GM21360 (cell line): ENCODE data around the gene MEGF6.

Experiments
- ATAC-seq: cut with Tn5 transposase; IDR thresholded peaks from one replicate; pipeline ENCODE4 v1.9.1; 2021; ENCODE audit warnings: mild to moderate bottlenecking, moderate library complexity; ENCODE audit not compliant: unreplicated experiment

MEGF6 gene

DNA sequence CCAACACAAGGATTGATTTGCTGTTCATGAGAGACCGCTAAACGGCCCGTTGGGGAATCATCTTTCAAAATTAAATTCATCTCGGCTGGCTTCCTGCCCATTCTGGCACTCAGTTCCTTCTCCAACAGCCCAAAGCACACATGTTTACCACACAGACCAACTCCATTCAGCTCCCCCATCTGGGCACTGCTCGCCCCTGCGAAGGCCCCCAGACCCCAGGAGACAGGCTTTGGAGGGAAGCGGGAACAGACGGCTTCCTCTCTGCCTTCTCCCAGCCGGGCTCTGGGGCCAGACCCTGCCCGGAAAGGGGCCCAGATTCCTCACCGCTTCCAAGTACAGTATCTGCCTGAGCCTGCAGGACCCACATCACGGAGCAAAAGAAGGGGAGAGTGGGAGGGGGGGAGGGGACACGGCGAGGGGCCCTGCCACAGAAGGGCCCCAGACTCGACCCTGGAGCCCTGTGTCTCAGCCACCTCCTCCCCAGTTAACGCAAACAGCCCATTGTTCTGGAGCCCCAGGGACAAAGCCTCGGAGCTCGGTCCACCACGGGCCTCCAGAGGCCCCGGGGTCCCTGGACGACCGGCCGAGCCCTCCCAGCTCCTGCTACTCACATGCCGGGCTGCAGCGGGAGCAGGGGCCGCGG lies 660 bp downstream of the MEGF6 start:
- ATAC-seq = no peak

DNA sequence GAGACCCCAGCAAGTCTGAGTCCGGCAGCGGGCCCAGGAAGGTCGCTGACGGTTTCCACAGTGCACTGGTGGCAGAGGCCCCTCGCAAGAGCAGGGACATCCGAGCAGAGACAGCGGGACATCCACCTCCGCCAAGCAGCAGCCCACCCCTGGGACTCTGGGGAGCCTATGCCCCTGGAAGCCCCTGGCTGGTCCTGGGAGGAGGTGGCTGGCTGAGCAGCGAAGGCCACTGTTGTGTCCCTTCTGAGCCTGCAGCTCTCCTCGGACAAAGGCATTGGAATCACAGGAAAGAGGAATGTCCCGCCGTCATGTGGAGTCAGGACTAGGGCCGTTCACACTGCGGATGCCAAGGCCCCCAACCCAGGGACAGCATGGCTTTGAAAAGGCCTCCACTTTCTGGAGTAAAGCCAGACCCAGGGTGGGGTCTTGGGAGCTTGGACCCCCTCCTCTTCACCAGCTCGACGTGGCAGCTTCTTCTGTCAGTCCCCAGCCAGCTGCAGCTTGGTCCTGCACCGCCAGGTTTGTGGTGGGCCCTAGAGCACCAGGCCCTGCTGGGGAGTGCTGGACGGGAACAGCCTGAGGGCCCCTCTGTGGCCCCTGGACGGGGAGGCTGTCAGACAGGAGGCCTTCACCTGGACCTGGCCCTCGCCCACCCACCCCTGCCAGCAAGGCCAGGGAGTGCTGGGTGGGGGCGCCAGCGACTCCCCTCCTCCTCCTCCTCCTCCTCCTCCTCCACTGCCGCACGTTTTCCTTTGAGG lies 1.4 kb downstream of the MEGF6 start:
- ATAC-seq = no peak

DNA sequence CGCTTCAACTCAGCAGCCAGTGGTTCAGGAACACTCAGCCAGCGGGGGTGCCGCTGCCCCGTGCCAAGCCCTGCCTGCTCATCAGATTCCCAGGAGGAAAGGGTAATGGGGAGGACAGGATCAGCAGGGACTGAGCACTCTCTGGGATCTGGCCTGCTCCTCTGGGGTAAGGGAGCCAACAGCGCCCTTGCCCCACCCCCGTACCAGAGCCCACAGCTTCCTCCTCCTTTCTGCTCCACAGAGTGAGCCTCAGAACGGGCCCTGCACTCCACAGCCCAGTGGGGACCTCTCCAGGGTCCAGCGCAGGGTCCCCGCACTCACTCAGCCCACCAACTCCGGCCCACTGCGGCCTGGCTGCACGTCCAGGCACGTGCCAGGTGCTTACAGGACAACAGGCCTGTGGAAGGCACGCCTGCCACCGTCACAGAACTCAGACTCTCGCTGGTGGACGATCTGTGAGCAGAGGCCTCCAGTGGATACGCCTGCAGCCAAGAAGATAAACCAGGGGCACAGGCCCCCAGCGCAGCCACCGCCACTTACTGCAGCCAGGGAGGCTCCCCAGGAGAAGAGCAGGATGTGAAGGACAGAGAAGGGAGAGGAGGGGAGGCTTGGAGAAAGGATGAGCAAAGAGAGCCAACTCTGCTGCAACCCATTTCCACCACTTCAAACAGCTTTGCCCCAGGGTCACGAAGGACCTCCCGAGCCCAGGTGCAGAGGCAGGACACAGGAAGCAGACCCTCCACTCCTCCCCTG lies 2.1 kb downstream of the MEGF6 start:
- no peak for ATAC-seq

DNA sequence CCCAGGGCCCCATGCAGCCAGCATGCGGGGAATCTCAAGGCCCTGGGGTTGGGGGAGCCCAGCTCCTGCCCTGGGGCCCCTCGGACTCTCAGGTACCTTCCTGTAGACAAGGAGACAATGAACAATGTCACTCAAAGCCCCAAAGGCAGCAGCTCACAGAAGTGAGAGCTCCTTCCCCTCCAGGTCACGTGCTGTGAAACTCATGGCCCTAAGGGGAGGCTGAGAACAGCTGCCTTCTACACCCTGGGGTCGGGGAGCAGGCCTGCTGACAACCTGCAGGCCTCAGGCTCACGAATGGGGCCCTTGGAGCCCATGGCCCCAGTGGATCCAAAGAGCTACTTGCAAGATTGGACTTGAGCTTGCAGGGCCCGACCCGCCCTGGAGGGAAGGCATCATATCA lies 3.2 kb downstream of the MEGF6 start:
- no peak for ATAC-seq

DNA sequence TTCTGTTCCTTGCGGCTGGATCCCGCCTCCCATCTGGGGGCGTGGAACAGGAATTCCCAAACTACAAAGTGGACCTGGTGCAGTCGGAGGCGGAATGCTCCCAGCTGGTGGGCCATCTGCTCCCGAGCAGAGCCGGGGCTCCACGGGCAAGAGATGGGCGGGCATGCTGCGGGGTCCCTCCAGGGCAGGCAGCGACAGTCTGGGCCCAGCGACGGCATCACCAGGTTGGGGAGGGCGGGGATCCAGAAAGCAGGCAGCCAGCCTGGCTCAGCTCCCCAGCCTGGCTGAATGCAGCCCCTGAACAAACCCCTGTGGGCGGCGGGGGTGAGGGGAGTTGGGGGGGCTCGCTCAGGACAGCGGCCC lies 3.6 kb downstream of the MEGF6 start:
- ATAC-seq = no peak

DNA sequence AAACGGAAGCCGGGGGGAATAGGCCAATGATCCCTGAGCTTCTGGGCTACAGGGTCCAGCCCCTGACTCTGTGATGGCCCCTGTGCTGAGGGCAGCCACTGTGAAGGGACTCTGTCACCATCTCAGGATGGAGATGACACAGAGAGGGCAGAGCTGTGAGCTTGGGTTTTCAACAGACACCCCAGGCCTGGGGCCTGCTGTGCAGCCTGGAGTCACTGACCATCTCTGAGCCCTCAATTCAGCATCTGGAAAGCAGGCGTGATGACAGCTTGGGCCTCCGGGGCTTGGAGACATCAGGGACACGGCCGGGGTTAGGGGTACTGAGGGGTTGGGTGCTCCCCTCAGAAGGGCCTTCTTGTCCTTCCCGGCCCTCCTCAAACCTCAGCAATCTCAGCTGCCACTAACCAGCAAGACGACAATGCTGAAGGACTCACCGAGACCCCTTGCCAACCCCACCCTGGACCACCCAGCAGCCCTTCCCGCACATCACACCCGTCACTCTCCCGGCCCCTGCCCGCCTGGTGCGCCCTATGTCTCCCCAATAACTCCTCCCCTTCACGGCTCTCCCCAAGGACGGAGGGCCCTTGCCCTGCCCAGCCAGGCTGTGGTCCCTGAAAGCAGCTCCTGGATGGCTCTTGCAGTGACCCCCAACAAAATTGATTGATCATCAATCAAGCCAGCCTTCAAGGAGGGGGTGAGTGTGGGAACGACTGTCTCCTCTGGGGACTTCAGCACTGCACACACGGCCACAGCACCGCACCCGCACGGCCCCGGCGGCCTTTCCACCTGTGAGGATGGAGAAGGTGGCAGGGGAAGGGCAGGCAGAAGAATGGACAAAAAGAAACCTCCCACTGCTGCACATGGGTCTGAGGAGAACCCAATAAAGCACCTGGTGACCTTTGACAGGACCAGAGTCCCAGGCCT lies 4.3 kb downstream of the MEGF6 start:
- no peak for ATAC-seq

DNA sequence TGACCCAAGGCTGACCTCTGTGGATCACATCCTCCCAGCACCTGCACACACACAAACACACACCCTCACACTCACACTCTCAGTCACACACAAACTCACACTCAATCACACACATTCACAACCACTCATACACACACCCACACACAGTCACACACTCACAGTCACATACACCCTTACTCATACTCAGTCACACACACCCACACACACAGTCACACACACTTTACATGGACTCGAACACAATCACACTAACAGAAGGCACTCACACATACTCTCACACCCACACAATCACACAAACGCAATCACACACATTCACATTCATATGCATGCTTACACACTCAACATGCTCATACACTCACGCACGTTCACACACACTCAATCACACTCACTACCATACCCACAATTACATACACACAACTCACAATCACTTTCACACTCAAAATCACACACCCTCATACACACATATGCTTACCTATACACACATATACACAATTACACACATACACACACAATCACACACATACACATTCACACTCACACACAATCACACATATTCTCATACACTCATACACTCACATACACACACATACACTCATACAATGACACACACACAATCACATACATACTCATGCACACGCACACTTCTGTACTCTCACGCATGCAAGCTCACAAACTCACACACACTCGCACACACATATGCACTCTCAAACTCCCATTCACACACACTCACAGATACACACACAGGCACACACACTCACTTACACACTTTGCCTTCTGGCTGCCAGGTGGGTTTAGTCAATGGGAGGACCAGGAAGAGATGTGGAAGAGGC lies 6.1 kb downstream of the MEGF6 start:
- ATAC-seq = no peak

DNA sequence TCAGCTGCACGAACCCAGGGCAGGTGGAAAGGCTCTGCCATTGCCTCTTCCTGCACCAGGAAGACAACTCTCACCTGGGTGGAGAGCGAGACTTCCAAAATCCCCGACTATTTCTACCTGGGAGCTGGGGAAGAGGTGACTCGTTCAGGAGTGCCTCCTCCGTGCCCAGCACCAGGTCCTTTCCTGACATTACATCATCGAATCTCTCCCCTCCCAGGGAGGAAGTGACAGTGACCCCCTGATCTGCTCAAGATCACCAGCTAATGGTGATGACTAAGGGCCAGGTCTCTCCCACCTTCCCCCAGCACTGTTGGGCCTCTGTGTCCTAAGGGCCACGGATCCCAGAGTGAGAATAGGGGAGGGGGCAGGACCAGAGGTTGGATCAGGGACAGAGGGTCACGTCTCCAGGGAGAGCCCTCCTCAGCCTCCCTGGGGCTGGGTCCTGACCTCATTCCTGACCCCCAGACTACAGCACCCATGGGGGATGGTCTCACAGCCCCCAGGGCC lies 6.8 kb downstream of the MEGF6 start:
- no peak for ATAC-seq

DNA sequence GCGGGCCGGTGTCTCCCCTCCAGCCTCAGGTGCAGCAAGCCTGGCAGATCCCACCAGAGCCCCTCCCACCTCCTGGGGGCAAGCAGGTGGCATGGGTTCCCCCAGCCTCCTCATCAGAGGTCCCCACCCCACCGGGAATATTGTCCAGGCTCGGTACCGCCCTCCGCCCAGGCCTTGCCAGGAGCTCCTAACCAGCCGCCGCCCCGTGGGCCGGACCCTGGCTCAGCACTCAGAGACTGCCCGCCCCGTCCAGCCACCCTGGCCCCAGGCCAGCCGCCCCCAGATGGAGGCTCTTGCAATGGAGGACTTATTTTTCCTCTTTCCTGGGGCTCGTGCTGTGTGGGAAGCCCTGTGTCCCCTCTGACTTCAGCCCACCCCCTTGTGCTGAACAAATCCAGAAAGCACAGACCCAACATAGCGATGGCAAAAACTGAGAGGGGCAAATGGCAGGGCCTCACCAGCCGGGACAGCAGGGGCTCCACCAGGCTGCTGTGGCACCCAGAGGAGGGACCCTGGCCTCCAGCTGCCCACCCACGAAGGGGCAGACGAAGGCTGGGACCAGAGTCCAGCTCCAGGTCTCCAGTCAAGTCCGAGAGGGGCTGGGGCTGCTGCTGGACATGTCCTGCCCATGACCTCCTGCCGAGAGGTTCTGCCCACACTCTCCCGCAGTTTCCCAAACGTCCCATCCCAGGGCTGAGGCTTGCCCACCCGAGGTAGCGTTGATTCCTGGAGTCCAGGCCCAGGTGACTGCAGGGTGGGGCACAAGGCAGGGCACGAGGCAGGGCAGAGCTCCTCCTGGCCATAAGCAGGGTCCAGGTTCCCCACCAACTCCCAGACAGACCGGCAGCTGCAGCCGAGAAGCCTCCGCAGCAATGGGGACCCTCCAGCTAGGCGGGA lies 7.5 kb downstream of the MEGF6 start:
- no peak for ATAC-seq

DNA sequence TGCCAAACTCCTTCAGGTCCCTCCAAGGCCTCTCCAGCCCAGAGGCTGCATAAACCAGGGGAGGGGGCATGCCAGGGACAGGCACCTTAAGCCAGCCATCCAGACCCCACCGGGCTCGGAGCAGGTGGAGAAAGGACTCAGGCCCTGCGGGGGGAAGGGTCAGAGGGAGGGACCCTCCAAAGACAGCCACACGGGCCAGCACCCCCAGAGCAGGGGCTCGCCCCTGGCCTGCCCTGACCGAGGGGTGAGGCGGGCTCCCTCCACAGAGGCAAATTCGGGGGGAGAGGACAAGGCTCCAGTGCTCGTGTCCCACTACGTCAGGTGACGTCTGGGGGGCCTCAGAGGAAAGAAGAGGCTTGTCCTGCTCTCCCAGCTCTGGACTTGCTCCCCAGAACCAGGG lies 8.2 kb downstream of the MEGF6 start:
- no peak for ATAC-seq

DNA sequence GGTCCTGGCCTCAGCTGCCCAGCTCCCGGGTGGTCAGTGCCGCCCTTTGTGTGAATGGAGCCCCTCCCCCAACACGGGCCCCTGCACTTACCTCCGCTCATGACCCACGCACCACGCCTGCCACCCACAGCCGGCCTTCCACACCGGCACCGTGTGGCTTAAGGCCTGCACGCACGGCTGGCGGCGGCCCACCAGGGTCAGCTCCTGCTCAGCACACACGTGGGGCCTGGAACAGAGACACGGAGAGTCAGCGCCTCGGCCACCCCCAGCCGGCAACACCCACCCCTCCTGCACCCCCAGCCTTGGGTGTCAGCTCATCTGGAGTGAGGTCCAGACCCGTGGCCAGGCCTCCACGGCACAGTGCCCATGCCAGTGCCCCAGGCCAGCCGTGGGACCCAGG lies 8.9 kb downstream of the MEGF6 start:
- no peak for ATAC-seq

DNA sequence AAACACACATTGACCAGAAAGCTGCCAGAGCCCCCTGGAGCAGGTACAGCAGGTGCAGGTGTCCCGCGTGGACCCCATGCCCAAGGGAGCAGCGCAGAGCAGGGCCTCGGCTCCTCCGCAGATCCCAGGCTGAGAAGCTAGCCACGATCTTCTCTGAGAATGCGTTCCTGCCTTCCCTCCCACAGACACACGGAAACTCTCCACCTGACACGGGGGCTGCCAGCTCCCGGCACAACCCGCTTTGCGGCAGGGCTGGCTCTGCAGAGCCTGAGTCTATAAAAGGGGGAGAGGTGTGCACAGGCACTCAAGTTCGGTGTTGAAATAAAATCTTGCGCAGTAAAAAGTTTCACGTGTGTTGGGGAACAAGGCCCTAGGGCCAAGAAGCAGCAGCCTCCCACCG lies 9.6 kb downstream of the MEGF6 start:
- no peak for ATAC-seq

DNA sequence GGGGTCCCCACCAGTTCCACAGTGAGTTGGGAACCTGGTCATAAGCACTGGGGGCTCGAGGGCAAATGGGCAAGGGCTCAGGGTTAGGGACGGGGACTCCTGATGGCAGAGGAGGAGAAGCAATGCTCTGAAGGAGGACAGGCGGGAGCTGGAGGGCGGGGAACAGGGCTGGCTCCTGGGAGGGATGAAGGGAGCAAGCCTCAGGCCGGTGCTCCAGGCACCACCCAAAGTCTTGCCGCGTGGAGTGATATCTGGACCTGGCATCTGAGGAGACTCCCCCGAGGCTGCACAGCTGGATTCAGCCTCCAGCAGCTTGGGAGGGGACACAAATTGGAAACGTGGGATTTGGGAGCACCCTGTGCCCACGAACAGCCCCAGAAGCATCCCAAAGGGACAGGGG lies 11.0 kb downstream of the MEGF6 start:
- no peak for ATAC-seq

DNA sequence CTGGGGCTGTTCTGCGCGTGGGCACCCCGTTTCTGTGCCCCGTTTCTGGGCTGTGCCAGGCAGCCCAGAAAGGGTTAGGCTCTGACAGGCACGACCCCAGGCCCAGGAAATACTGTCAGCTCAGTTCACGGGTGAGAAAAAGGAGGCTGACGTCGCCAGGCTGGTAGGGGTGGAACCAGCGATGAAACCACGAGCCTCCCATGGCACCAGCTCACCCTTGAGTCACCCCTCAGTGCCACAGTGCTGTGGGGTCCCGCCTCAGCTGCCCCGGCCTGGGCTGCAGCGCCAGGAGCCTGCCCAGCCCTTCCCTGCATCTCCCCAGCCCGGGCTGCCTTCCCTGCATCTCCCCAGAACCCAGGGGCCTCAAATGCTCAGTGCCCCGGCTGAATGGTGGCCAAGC lies 11.5 kb downstream of the MEGF6 start:
- ATAC-seq = no peak

DNA sequence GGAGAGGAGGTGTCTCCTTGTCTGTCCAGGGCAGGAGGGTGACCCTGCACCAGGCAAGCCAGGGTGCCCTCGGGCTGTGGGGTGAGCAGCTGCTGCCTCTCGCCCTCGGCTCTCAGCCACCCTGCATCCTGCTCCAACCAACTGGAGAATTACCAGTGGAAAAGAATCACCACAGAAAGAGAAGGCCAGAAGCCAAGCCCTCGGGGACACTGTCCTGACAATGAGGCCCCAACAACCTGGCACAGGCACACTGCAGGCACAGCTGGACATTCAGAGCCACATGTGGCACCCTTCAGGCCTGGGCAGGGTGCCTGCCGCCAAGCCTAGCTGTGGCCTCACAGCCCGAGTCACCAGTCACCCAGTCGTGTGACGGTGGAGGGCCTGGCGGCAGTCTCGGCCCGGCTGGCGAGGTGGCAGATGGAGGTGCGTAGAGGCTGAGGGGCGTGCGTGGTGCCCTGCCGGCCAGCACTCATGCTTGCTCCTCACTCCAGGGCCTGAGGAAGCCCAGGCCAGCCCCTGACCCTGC lies 12.0 kb downstream of the MEGF6 start:
- no peak for ATAC-seq

DNA sequence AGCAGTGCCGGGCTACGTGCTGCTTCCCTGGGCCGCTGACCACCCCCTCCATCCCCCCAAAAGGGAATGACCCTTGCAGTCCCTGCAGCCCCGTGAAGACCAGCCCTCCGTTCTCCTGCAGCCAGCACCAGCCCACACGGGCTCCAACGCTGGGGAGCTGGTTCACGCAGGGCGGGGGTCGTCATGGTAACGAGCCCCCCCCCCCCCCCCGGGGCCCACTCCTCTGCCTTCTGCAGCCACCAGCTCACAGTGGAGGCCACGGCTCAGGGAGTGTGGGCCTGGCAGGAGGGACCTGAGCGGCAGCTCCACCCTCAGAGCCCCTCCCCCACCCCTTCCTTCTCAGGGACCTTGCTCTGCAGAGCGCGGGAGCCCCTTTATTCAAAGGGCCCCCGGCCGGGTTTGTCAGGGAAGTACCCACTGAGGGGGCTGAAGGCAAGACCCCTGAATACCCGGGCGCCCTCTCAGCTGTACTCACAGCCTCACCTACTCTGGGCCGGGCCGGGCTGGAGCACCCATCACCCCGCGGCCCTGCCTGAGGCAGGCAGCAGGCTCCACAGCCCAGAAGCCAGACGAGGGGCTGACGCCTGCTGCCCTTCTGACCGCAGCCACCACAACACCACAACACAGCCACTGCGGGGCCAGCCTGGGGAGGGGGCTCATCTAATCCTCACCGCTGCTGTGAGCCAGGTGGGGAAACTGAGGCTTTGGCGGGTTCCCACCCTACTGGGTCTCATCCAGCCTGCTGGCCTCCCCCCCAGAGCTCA lies 12.6 kb downstream of the MEGF6 start:
- no peak for ATAC-seq

DNA sequence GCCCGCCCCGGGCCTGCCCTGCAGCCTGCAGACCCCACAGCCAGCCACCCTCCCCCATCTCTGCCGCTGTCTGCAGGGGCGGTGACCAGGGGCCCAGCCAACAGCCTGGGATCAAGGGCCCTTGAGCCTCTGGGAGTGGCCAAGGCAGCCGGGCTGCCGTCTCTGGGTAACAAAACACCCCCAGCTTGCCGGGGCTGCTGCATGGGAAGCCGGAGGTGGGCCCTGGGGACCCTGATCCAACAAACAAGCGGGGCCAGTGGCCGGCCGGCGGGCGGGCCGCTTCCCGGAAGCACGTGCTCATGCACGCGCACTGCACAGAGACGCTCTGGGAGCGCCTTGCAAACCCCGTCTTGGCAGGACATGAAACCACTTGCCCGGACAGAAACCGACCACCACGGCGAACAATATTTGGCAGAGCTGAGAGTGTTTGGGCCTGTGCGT lies 13.2 kb downstream of the MEGF6 start:
- no peak for ATAC-seq

DNA sequence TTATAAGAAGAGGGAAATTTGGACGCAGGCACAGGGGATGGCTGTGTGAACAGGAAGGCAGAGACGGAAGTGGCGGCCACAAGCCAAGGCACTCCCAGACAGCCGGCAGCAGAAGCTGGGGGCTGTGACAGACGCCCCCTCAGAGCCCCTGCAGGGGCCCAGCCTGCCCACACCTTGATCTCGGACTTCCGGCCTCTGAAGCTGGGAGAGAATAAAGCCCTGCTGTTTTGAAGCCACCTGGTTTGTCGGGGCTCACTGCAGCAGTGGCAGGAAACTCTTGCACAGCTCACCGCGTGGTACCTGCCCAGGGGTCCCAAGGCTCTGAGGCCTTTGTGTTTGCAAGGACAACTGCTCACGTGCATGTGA lies 13.7 kb downstream of the MEGF6 start:
- ATAC-seq = no peak
